Nephron (organoid): ENCODE results near the gene DPP6.
A peak's percentile ranks its signal among the peaks of the same experiment; 100 is the strongest.

Experiments
- H3K27ac Mint-ChIP-seq, 3 experiments: 2 replicates each; pipeline ENCODE4 v1.8.0; 2020; ENCODE audit warnings: mixed read lengths in 3 of 3, mild to moderate bottlenecking in 2 of 3, moderate library complexity in 1 of 3
- H3K27me3 Mint-ChIP-seq: 2 replicates; pipeline ENCODE4 v1.8.0; 2021; ENCODE audit warnings: low read depth, mild to moderate bottlenecking, moderate library complexity, mixed read lengths
- H3K36me3 Mint-ChIP-seq: 2 replicates; pipeline ENCODE4 v1.8.0; 2020; ENCODE audit warnings: low read depth, mixed read lengths
- H3K4me1 Mint-ChIP-seq: 2 replicates; pipeline ENCODE4 v1.8.0; 2020; ENCODE audit warnings: mixed read lengths
- H3K4me3 Mint-ChIP-seq, 3 experiments: 2 replicates each; pipeline ENCODE4 v1.8.0; 2020; ENCODE audit warnings: mild to moderate bottlenecking in 3 of 3, mixed read lengths in 3 of 3, moderate library complexity in 2 of 3
- H3K9me3 Mint-ChIP-seq: 2 replicates; pipeline ENCODE4 v1.8.0; 2020; ENCODE audit warnings: mixed read lengths
- TF ChIP-seq, protein P1 (sequence below), 3 experiments: fragments of 200-600 bp; sonication (generic); IDR thresholded peaks; one replicate each; pipeline ENCODE4 v1.5.0; 2021; ENCODE audit warnings: antibody characterized with exemption in 3 of 3; ENCODE audit not compliant: unreplicated experiment in 3 of 3

DPP6 gene

DNA sequence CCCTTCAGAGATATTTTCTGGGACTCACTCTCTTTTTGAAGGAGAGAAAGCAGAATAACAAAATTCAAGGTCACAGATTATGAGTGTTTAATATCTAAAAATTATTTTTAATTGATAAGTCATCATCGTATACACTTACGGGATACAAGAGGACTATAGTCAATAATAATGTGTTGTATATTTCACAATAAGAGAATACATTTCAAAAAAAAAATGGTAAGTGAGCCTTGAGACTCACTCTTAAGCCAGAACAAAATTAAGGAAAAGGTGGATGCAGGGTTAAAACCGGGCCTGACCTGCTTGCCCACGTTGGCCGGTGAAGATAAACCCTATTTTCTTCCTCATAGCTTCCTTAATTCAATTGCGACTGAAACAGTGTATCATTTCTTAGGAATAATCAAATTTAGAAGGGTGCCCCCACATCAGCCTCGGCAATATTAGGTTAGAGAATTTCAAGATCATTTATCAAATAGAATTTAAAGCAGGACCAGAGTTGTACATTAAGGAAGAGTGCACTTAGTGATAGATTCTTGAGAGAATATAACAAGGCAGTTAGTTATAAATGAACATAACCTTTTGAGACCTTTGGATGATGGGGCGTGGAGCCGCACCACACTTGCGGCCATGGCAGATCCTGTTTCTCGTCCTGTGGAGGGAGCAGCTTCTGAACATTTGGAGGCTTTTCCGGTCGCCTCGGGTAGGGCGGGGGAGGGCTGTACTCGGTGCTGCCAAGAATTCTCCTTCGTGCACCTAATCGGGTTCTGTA lies 628.9 kb downstream of the DPP6 start:
- TF ChIP-seq, protein P1, sequence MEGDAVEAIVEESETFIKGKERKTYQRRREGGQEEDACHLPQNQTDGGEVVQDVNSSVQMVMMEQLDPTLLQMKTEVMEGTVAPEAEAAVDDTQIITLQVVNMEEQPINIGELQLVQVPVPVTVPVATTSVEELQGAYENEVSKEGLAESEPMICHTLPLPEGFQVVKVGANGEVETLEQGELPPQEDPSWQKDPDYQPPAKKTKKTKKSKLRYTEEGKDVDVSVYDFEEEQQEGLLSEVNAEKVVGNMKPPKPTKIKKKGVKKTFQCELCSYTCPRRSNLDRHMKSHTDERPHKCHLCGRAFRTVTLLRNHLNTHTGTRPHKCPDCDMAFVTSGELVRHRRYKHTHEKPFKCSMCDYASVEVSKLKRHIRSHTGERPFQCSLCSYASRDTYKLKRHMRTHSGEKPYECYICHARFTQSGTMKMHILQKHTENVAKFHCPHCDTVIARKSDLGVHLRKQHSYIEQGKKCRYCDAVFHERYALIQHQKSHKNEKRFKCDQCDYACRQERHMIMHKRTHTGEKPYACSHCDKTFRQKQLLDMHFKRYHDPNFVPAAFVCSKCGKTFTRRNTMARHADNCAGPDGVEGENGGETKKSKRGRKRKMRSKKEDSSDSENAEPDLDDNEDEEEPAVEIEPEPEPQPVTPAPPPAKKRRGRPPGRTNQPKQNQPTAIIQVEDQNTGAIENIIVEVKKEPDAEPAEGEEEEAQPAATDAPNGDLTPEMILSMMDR (IDR thresholded peaks at IDR 0.05; ENCODE audit: unreplicated experiment in 3 of 3): no peak
- Mint-ChIP-seq H3K4me1 (peaks cover 44% of the 10 kb centered on the region), H3K4me3 (no peak overlapping the region), H3K36me3 (no peaks in the 10 kb centered on the region), H3K9me3 (no peaks in the 10 kb centered on the region), H3K27ac (no peak overlapping the region), H3K27me3 (peaks cover 9% of the 10 kb centered on the region)

DNA sequence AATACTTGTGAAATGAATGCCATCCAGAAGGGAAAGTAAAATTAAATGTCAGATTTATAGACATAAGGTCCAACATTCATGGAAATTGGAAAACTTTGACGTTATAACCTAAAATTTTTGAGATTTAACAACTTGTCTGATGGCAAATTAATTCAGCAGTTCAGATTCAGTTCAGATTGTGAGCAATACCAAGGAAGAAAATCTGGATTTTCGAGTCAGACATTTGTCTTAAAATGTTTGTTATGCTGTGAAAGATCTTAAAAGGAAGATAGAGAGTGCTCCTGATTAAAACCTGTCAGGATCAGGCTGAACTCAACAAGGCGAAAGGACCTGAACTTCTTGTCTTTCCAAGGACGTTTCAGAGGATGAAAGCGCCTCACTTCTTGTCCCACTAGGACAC lies 629.8 kb downstream of the DPP6 start:
- no peak overlapping the region for H3K27ac Mint-ChIP-seq
- H3K27me3 Mint-ChIP-seq: peaks cover 6% of the 10 kb centered on the region
- H3K4me3 Mint-ChIP-seq: no peak overlapping the region
- TF ChIP-seq, protein P1 (IDR thresholded peaks at IDR 0.05; ENCODE audit: unreplicated experiment in 3 of 3): no peak
- H3K36me3 Mint-ChIP-seq: no peaks in the 10 kb centered on the region
- peaks cover 53% of the 10 kb centered on the region for H3K4me1 Mint-ChIP-seq
- no peaks in the 10 kb centered on the region for H3K9me3 Mint-ChIP-seq

DNA sequence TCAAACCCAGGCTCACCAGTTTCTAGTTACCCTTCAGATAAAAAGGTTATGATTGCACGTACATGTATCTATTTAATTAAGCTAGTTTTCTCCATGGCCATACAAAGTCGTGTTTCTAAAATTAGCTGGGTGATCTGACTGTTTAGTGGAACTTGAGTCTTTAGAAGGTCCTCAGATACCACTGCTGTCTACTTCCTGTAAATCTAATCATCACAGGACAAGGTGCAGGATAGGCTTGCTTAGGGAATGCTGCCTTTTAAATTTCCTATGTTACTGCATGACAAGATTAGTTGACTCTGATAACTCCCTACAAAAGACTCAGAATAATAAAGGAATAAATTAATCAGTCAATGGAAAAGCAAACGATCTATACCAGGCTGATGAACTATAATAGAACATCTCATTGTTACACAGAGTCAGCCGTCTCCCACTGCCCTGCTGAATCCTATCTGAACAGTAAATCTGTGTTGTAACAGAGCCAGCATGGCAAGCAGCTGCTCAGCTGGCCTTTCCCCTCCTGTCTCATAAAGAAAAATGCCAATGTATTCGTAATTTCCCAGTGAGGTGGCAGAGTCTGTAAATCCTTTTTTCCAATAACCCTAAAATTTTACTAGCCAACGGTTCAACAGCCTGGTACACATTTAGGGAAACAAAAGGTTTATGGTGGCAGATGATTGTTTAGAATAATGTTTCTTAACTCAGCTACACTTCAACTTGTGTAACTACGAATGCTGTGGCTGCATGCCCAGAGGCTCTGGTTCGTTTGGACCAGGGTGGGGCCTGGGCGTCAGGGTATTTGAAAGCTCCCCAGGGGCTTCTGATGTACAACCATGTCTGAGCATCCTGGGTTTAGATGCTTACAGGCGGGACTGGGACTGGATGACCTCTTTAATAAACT lies 632.7 kb downstream of the DPP6 start:
- Mint-ChIP-seq H3K9me3 (no peaks in the 10 kb centered on the region), H3K4me3 (no peak overlapping the region), H3K27me3 (peaks cover 6% of the 10 kb centered on the region), H3K27ac (peak overlapping the region; percentile 28 to 47 (median 40)), H3K36me3 (no peaks in the 10 kb centered on the region), H3K4me1 (peaks cover 53% of the 10 kb centered on the region)
- TF ChIP-seq, protein P1 (IDR thresholded peaks at IDR 0.05; ENCODE audit: unreplicated experiment in 3 of 3): no peak

- H3K27me3 Mint-ChIP-seq: peaks cover 6% of the 10 kb centered on the region
- H3K4me1 Mint-ChIP-seq: peaks cover 48% of the 10 kb centered on the region
- no peaks in the 10 kb centered on the region for H3K9me3 Mint-ChIP-seq
- no peak overlapping the region for H3K4me3 Mint-ChIP-seq
- no peaks in the 10 kb centered on the region for H3K36me3 Mint-ChIP-seq
- H3K27ac Mint-ChIP-seq: no peak overlapping the region
- TF ChIP-seq, protein P1 (IDR thresholded peaks at IDR 0.05; ENCODE audit: unreplicated experiment in 3 of 3): no peak
Observed at GRCh38 chr7:154685564-154685901, 633.3 kb downstream of the DPP6 start.

- H3K27ac Mint-ChIP-seq: no peak overlapping the region
- H3K4me1 Mint-ChIP-seq: peaks cover 44% of the 10 kb centered on the region
- peaks cover 6% of the 10 kb centered on the region for H3K27me3 Mint-ChIP-seq
- TF ChIP-seq, protein P1 (IDR thresholded peaks at IDR 0.05; ENCODE audit: unreplicated experiment in 3 of 3): no peak
- H3K9me3 Mint-ChIP-seq: no peaks in the 10 kb centered on the region
- no peaks in the 10 kb centered on the region for H3K36me3 Mint-ChIP-seq
- no peak overlapping the region for H3K4me3 Mint-ChIP-seq
Observed at GRCh38 chr7:154686305-154686704, 634.1 kb downstream of the DPP6 start.
